GM18505 (cell line): ENCODE results near the gene EGFL6.

Experiments
- ATAC-seq: cut with Tn5 transposase; IDR thresholded peaks from one replicate; pipeline ENCODE4 v1.9.1; 2021; ENCODE audit not compliant: unreplicated experiment
- POLR2A ChIP-seq: IDR thresholded peaks from 4 replicates; pipeline ENCODE4 v1.6.1; 2011; ENCODE audit warnings: borderline replicate concordance; ENCODE audit not compliant: insufficient read depth, insufficient read length; ENCODE audit errors: extremely low read depth

Gene EGFL6

DNA sequence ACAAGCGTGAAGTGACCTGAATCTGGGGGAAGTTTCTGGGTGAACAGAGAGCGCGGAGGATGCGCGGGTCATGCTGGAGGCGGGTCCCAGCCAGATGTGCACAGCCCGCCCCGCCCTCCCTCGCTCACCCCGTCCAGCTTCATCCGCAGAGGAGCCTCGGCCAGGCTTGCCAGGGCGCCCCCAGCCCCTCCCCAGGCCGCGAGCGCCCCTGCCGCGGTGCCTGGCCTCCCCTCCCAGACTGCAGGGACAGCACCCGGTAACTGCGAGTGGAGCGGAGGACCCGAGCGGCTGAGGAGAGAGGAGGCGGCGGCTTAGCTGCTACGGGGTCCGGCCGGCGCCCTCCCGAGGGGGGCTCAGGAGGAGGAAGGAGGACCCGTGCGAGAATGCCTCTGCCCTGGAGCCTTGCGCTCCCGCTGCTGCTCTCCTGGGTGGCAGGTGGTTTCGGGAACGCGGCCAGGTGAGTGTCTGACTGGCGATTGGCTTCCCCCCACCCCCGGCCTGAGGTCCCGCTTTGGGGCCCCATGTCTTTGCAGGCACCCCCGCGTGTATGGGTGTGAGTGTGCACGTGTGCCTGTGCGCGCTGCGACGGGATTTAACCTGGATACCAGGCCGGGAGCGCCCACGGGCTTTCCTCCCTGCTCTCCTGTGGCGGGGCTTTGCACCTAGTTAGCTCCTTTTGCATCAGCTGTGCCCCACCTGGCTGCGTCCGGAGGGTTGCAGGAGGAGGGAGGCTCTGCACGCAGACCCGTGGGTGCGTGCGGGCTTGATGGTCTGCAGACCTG is at the start of gene EGFL6:
EGFL6 (plus strand) TSS at position 123 of the 782 bp plus-strand sequence; CDS start at position 384, 261 bp downstream.
- no peak for ATAC-seq

GRCh38 chrX:13520351-13520750 is 49.0 kb upstream of the EGFL6 start:
- no peak for TF ChIP-seq POLR2A
- ATAC-seq, result no peak

More for the DNA sequence above, at the start of gene EGFL6:
- TF ChIP-seq POLR2A, result no peak

DNA sequence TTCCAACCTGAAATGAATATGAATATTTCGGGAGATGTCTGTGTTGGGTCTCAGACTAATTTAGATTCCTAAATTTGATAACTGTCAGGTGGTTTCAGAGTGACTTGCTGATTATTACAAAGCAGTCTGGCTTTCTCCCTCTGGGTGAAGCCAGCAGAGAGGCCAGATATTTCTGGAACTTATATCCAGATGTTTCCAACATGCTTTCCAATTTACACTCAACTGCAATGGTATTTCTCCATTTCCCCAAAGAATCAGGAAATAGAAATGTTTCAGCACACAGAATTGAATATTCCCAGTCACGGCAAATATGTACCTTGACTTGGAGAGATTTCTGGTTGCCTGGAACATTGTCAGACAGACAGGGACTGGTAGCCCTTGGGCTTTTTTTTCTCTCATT is 48.5 kb upstream of the EGFL6 start:
- ATAC-seq, result no peak
- no peak for TF ChIP-seq POLR2A

DNA sequence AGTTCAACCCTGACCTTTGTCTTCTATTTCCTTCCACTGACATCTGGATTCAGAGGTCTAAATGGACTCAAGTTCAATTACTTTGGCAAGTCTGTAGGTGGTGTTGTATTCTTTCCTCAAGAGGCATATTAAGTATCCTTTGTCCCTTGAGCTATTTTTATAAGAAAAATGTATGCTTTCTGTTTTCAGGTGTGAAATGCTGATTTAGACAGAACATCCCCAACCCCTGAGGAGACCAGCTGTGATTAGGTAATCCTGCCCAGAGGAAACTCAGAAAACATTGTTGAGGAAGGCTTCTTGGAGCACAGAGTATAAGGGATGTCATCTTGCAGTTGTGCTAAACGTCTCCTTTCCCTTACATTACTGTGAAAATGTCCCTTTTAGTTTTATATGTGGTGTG is 46.6 kb upstream of the EGFL6 start:
- no peak for ATAC-seq
- TF ChIP-seq POLR2A, result no peak

GRCh38 chrX:13533726-13534125 is 35.7 kb upstream of the EGFL6 start:
- TF ChIP-seq POLR2A, result no peak

DNA sequence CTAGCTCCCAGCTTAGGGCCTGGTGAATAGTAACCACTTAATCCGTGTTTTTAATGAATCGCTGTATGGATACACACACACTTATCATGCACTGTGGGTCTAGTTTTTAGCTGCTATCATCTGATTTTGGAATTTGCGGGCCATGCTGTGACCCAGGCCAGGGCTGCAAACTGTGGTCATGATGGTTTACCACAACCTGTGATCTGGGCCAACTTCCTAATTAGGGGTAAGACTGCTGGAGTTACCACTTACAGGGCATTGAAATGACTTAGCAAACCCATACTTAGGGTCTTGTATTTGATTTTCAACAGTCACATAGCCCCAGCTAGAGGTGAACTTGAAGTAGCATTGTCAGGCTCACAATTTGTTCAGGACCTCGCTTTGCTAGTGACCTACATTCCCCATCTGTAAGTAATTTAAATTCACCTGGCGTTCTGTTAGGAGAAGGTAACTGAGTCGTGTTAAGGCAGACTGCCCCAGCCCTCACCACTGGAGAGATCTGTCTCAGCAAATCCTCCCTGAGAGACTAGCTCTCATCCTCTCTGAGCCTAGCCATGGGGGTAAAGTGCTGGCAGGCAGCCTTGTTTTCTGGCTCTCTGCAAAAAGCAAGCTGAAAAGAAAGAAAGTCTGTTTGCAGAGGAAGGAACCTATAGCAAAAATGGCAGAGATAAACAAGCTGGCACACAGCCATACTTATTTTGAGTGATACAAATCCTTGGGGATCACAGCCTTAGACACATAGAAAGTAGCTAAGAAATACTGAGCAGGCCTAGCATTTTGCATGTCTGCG is 33.8 kb upstream of the EGFL6 start:
- no peak for TF ChIP-seq POLR2A
- ATAC-seq, result no peak

More at GRCh38 chrX:13533726-13534125, 35.7 kb upstream of the EGFL6 start:
- no peak for ATAC-seq

DNA sequence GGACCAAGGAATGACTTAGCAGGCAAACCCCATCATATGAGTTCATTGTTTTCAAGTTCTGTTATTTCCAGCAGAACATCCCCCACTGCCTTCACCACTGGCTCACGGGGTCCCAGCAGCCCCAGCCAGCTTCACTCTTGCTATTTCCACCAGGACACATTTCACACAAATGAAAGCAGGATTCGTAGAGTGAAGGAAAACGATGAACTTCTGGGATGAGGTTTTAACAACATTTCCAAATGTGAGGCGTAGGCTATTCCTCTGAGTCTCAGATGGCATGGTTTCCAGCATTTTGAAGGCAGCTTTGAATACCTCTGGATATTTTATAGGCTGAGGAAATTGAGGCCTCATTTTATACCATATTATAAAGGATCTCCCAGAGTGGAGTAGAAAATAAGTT is 32.9 kb upstream of the EGFL6 start:
- ATAC-seq, result no peak
- no peak for TF ChIP-seq POLR2A

DNA sequence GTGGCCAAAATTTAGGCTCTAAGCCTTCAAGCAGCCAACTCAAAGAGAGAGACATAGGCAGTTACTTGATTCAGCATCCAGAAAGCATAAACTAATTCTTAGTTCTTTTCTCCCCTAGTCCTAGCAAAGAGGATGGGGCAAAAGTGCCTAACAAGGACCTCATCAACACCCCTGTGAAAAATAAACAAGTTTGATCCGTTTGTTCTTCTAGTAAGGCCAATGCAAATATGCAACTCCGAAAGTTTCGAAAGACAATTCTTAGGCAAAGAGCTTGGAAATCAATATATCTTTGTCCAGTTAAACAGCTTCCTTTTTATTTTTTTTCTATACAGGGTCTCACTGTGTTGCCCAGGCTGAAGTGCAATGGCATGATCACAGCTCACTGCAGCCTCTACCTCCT is 31.0 kb upstream of the EGFL6 start:
- no peak for TF ChIP-seq POLR2A
- no peak for ATAC-seq

DNA sequence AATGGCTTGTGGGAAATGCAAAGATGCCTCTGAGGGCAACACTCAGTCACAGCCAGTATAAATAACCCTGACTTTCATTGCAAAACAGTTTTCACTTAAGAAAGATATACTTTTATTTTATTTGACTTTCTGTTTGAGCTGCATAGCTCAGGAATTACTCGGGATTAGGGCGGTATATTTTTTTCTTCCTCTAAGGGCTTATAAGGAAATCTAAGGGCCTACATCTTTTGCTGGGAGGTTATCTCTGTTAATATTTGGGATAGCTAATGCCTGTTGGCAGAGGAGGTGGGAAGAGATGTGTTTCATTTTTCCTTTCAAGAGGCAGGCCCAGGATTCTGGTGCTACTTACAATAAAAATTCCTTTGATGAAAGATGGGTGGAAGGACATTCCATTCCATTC is 28.8 kb upstream of the EGFL6 start:
- TF ChIP-seq POLR2A, result no peak
- no peak for ATAC-seq

DNA sequence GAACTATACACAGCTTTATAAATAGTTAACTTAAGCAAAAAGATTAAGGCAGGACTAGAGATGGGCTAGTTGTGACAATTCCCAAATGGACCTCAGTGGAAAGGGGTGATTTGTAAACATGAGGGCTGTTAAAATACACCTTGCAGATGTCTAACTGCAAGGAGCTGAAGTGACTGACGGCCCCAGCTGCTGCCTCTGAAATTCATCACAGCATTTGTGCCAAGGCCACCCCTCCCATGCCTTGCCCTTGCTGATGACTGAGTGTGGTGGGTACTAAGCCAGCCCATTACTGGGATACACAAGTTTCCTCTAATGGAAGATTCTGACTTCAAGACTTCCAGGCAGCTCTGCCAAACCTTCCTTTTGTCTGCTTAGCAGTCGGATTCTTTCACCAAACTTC is 23.7 kb upstream of the EGFL6 start:
- ATAC-seq, result no peak
- TF ChIP-seq POLR2A, result no peak

GRCh38 chrX:13547671-13548070 is 21.7 kb upstream of the EGFL6 start:
- no peak for TF ChIP-seq POLR2A
- no peak for ATAC-seq

- TF ChIP-seq POLR2A, result no peak
- no peak for ATAC-seq
Measured at GRCh38 chrX:13550346-13550745, 19.1 kb upstream of the EGFL6 start.

DNA sequence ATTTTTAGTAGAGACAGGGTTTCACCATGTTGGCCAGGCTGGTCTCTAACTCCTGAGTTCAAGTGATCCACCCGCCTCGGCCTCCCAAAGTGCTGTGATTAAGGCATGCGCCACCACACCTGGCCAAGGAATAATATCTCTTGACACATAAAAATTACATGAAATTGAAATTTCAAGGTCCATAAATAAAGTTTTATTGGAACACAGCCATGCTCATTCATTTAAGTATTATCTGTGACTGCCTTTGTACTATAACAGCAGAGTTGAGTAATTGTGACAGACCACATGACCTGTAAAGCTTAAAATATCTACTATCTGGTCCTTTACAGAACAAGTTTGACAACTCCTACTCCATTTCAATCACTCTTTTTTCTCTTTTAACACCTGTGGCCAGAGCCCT is 17.8 kb upstream of the EGFL6 start:
- no peak for ATAC-seq
- TF ChIP-seq POLR2A, result no peak

- no peak for TF ChIP-seq POLR2A
- no peak for ATAC-seq
Measured at GRCh38 chrX:13552892-13553291, 16.5 kb upstream of the EGFL6 start.

DNA sequence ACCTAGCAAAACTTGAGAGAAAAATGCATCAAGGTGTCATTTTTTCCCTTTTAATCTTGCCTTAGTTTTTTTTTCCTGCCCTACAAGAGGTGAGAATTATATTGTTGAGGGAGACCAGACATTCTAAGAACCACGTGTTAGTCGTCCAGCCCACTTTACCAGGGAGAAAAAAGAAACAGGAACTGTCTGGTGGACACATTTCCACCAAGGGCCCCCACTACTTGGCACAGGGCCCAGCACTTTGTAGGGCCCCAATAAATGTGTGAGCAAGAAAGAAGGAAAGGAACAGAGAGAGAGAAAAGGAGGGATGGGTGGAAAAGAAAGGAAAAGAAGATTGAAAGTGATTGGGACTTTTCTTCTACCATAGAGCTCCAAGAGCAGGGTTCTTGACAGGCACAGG is 3.9 kb upstream of the EGFL6 start:
- no peak for TF ChIP-seq POLR2A
- no peak for ATAC-seq

DNA sequence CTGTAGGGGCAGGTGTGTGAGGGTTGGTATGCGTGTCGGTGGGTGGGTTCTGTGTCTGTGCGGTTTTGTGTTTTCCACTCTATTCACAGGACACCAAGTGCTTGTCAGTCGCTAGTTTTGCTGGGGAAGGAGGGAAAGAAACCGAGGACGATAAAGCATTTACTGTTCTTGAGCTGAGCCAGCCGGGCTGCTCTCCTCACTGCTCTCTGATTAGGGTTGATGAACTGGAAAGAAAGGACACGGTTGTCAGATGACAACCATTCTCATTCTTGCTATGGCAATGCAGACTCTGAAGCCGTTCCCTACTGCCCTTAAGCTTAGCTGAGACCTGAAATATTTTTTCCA is 832 bp downstream of the EGFL6 start:
- TF ChIP-seq POLR2A, result no peak
- ATAC-seq, result no peak
